ENCODE data around the gene LYL1. TPM values are rescaled to one million over a fixed set of nuclear protein-coding genes. Genes with fewer than 3 reads are reported as not detected.

Gene LYL1
- total and polyA plus RNA-seq, 2 of the 4 experiments (the other 2 are of a cell fraction) = 0.36 to 0.39 TPM

DNA sequence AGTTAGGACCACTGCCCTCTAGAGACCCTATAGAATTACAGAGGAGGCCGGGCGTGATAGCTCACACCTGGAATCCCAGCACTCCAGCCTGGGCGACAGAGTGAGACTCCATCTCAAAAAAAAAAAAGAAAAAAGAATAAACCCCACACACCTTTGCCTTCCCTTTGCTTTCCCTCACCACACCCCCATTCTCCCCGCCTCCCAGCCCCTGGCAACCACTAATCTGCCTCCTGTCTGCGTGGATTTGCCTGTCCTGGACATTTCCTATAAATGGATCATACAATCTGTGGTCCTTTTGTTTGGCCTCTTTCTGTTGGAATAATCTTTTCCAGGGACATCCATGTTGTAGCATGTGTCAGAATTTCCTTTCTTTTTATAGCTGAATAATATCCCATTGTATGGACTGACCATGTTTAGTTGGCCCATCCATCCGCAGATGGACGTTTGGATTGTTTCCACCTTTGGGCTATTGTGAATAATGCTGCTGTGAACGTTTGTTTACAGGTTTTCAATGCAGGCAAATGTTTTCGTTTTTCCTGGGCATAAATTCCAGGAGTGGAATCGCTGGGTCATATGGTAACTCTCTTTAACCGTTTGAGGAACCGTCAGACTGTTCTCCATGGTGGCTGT, 30.7 kb upstream of the LYL1 start:
- Histone ChIP-seq H4K5ac (ENCODE audit: low read depth, low read length) (no peak overlapping the region), H3K36me3 (ENCODE audit: control insufficient read depth, insufficient read depth, low read length) (peaks cover 34% of the 10 kb centered on the region), H3K27me3 (ENCODE audit: control insufficient read depth, insufficient read depth, low read length) (no peaks in the 10 kb centered on the region), H2BK5ac (ENCODE audit: low read depth, low read length, poor library complexity, severe bottlenecking) (no peak overlapping the region), H3K9me3 (ENCODE audit: control insufficient read depth, insufficient read depth, low read length) (no peaks in the 10 kb centered on the region), H3K4me3 (ENCODE audit: insufficient read depth, low read depth, low read length) (no peak overlapping the region), H3K9me1 (ENCODE audit: insufficient read depth, low read length) (peaks cover 30% of the 10 kb centered on the region), H3K4me1 (ENCODE audit: control insufficient read depth, insufficient read depth, low read length) (peaks cover 13% of the 10 kb centered on the region; the same call in 1 of the 2 replicates), H3K27ac (ENCODE audit: insufficient read depth, low read length) (no peak overlapping the region), H2BK20ac (ENCODE audit: low read depth, low read length) (no peak overlapping the region), H3K4ac (ENCODE audit: low read depth, low read length) (no peak overlapping the region), H2BK120ac (ENCODE audit: low read depth, low read length) (no peak overlapping the region), H2AK5ac (ENCODE audit: low read depth, low read length) (no peak overlapping the region), H3K4me2 (ENCODE audit: low read depth, low read length) (no peak overlapping the region), H4K8ac (ENCODE audit: low read depth in 2 of 2, low read length in 2 of 2) (no peak overlapping the region), H4K20me1 (ENCODE audit: insufficient read depth, low read length) (peaks cover 82% of the 10 kb centered on the region), H3K18ac (ENCODE audit: low read depth, low read length) (no peak overlapping the region), H3K23ac (ENCODE audit: low read depth, low read length) (no peak overlapping the region), H2AK9ac (replicated peaks; ENCODE audit: low read depth, low read length, poor library complexity) (peak overlapping the region; percentile 42), H2BK15ac (ENCODE audit: low read depth, low read length) (no peak overlapping the region), H3K56ac (ENCODE audit: extremely low read depth, insufficient read depth, low read length) (no peak overlapping the region), H3K79me1 (ENCODE audit: low read depth in 1 of 2, low read length in 2 of 2) (peaks cover 21 to 92% of the 10 kb centered on the region in 2 experiments; a peak in 3 of 4 replicates), H4K91ac (ENCODE audit: insufficient read depth, low read depth, low read length) (no peak overlapping the region), H2AFZ (replicated peaks; ENCODE audit: low read length, poor library complexity) (no peak overlapping the region), H3K9ac (ENCODE audit: low read depth, low read length) (no peak overlapping the region), H3K14ac (replicated peaks; ENCODE audit: low read depth, low read length) (0 out of 2 replicates have a peak overlapping the region, but pooled peaks have one; percentile 10)
- ATAC-seq (ENCODE audit: low read depth) (no peak), DNase-seq (no peak)
- no CpG with 5 or more reads among the region's 12 CpGs for WGBS, 2 experiments (ENCODE audit: extremely low coverage in 2 of 2, insufficient read length in 1 of 2)
- no TSS peak for BruUV-seq (replicated peaks)
- dilution Hi-C loops (cut with HindIII; ENCODE audit: low sequenced_read_pairs, unreplicated experiment) (no loop called here), in situ Hi-C loops (cut with MboI; ENCODE audit: low sequenced_read_pairs) (no loop called here), intact Hi-C loops (cut with micrococcal nuclease) (no loop called here)
- ChIA-PET CTCF (interaction anchor here (0.6 kb wide), 1 partner anchor 614 kb away, joined by 3 read pairs; a partner anchor contains a TSS), POLR2A (ENCODE audit: unreplicated experiment) (no interaction called here)
- TF ChIP-seq MAFK (IDR thresholded peaks at IDR 0.05; ENCODE audit: low read depth, low read length) = no peak
- no peak for TF ChIP-seq CEBPB (IDR thresholded peaks at IDR 0.05; ENCODE audit: low read depth, low read length)
- TF ChIP-seq, protein P1, sequence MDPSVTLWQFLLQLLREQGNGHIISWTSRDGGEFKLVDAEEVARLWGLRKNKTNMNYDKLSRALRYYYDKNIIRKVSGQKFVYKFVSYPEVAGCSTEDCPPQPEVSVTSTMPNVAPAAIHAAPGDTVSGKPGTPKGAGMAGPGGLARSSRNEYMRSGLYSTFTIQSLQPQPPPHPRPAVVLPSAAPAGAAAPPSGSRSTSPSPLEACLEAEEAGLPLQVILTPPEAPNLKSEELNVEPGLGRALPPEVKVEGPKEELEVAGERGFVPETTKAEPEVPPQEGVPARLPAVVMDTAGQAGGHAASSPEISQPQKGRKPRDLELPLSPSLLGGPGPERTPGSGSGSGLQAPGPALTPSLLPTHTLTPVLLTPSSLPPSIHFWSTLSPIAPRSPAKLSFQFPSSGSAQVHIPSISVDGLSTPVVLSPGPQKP (IDR thresholded peaks at IDR 0.05; ENCODE audit: borderline replicate concordance, low read depth, low read length) = no peak
- no peak for TF ChIP-seq RAD21 (IDR thresholded peaks at IDR 0.05; ENCODE audit: low read length)
- TF ChIP-seq RCOR1 (IDR thresholded peaks at IDR 0.05; ENCODE audit: insufficient replicate concordance, low read length) = no peak
- TF ChIP-seq, protein P2, sequence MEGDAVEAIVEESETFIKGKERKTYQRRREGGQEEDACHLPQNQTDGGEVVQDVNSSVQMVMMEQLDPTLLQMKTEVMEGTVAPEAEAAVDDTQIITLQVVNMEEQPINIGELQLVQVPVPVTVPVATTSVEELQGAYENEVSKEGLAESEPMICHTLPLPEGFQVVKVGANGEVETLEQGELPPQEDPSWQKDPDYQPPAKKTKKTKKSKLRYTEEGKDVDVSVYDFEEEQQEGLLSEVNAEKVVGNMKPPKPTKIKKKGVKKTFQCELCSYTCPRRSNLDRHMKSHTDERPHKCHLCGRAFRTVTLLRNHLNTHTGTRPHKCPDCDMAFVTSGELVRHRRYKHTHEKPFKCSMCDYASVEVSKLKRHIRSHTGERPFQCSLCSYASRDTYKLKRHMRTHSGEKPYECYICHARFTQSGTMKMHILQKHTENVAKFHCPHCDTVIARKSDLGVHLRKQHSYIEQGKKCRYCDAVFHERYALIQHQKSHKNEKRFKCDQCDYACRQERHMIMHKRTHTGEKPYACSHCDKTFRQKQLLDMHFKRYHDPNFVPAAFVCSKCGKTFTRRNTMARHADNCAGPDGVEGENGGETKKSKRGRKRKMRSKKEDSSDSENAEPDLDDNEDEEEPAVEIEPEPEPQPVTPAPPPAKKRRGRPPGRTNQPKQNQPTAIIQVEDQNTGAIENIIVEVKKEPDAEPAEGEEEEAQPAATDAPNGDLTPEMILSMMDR (conservative IDR thresholded peaks at IDR 0.05; ENCODE audit: low read depth, low read length) = no peak
- TF ChIP-seq MAZ (IDR thresholded peaks at IDR 0.05; ENCODE audit: borderline replicate concordance, low read depth, low read length) = no peak
